Neural cell (in vitro differentiated cells): ENCODE results near the gene C1QTNF8. TPM values are rescaled to one million over a fixed set of nuclear protein-coding genes. Genes with fewer than 3 reads are reported as not detected.
"Not testable (repeated sequence)": the region's sequence is repeated elsewhere in the genome, so short reads cannot be mapped to it uniquely, and the experiment has no call there.

Experiments used
- H2AFZ ChIP-seq: fragments of 200-600, 300-800 bp; sonication (generic), shearing (Covaris generic); 2 replicates; pipeline ENCODE4 v1.6.0; 2014; ENCODE audit warnings: low read depth, mild to moderate bottlenecking, antibody characterized with exemption, low read length, moderate library complexity
- H3F3A ChIP-seq: fragments of 200-600 bp; shearing (Covaris generic); 2 replicates; pipeline ENCODE4 v1.6.1; 2016; ENCODE audit warnings: mild to moderate bottlenecking, moderate library complexity, mixed read lengths, antibody characterized with exemption, low read length; ENCODE audit not compliant: insufficient read depth, poor library complexity, severe bottlenecking
- H3K27ac ChIP-seq: fragments of 200-600, 300-800 bp; sonication (generic), shearing (Covaris generic); 2 replicates; pipeline ENCODE4 v1.5.1; 2014; ENCODE audit warnings: mild to moderate bottlenecking, low read length, moderate library complexity
- H3K27me3 ChIP-seq: fragments of 300-800, 200-600 bp; sonication (generic), shearing (Covaris generic); 2 replicates; pipeline ENCODE4 v1.6.0; 2014; ENCODE audit warnings: mild to moderate bottlenecking, low read depth, low read length, moderate library complexity; ENCODE audit not compliant: insufficient read depth
- H3K36me3 ChIP-seq: fragments of 300-800, 200-600 bp; sonication (generic), shearing (Covaris generic); 2 replicates; pipeline ENCODE4 v1.5.1; 2014; ENCODE audit warnings: mild to moderate bottlenecking, antibody characterized with exemption, low read length, moderate library complexity; ENCODE audit not compliant: insufficient read depth
- H3K4me2 ChIP-seq: fragments of 300-800, 200-600 bp; sonication (generic), shearing (Covaris generic); 2 replicates; pipeline ENCODE4 v1.6.0; 2014; ENCODE audit warnings: mild to moderate bottlenecking, low read length
- H3K4me3 ChIP-seq: fragments of 300-800, 200-600 bp; sonication (generic), shearing (Covaris generic); 2 replicates; pipeline ENCODE4 v1.5.1; 2014; ENCODE audit warnings: mild to moderate bottlenecking, low read length, moderate library complexity
- H3K79me2 ChIP-seq: fragments of 200-600 bp; shearing (Covaris generic); replicated peaks from 2 replicates; pipeline ENCODE4 v1.6.0; 2014; ENCODE audit warnings: mild to moderate bottlenecking, low read length, moderate library complexity; ENCODE audit not compliant: insufficient read depth
- H3K9ac ChIP-seq: fragments of 300-800, 200-600 bp; sonication (generic), shearing (Covaris generic); 2 replicates; pipeline ENCODE4 v1.6.1; 2016; ENCODE audit warnings: mild to moderate bottlenecking, low read length, mixed read lengths
- H3K9me2 ChIP-seq: fragments of 200-600 bp; shearing (Covaris generic); 2 replicates; pipeline ENCODE4 v1.6.1; 2016; ENCODE audit warnings: mild to moderate bottlenecking, low read length, mixed read lengths; ENCODE audit not compliant: insufficient read depth
- H3K9me3 ChIP-seq: fragments of 200-600, 300-800 bp; sonication (generic), shearing (Covaris generic); 2 replicates; pipeline ENCODE4 v1.6.1; 2016; ENCODE audit warnings: mild to moderate bottlenecking, mixed run types, low read length, moderate library complexity, mixed read lengths
- H4K20me1 ChIP-seq: fragments of 200-600 bp; shearing (Covaris generic); 2 replicates; pipeline ENCODE4 v1.6.1; 2016; ENCODE audit warnings: mild to moderate bottlenecking, mixed run types; ENCODE audit not compliant: insufficient read depth
- EP300 ChIP-seq: fragments of 450-650 bp; conservative IDR thresholded peaks from 2 replicates; pipeline ENCODE4 v1.6.1; 2014; ENCODE audit warnings: antibody characterized with exemption, mild to moderate bottlenecking, moderate library complexity; ENCODE audit not compliant: poor library complexity, severe bottlenecking
- EZH2 ChIP-seq: fragments of 200-600, 300-800 bp; shearing (Covaris generic), sonication (generic); IDR thresholded peaks from 2 replicates; pipeline ENCODE4 v1.6.1; 2014; ENCODE audit warnings: antibody characterized with exemption, low read length, borderline replicate concordance, mild to moderate bottlenecking; ENCODE audit not compliant: insufficient read depth, poor library complexity, severe bottlenecking
- MXI1 ChIP-seq: fragments of 450-650 bp; conservative IDR thresholded peaks from 2 replicates; pipeline ENCODE4 v1.6.1; 2014; ENCODE audit warnings: antibody characterized with exemption, mild to moderate bottlenecking; ENCODE audit not compliant: poor library complexity, severe bottlenecking
- POLR2AphosphoS5 ChIP-seq: IDR thresholded peaks from 2 replicates; pipeline ENCODE4 v1.6.1; 2012
- RAD21 ChIP-seq: fragments of 450-650 bp; conservative IDR thresholded peaks from 2 replicates; pipeline ENCODE4 v1.6.1; 2014; ENCODE audit warnings: antibody characterized with exemption, mild to moderate bottlenecking, moderate library complexity
- SMC3 ChIP-seq: fragments of 450-650 bp; conservative IDR thresholded peaks from 2 replicates; pipeline ENCODE4 v1.6.1; 2014; ENCODE audit warnings: antibody characterized with exemption, mild to moderate bottlenecking, moderate library complexity; ENCODE audit not compliant: poor library complexity
- TAF1 ChIP-seq: IDR thresholded peaks from 2 replicates; pipeline ENCODE4 v1.6.1; 2012; ENCODE audit warnings: low read depth
- polyA plus RNA-seq: library from polyadenylated mRNA; depleted of rRNA; stranded (reverse); fragments of >200 nt; gene quantifications from 2 replicates; pipeline ENCODE4 v1.2.3, GENCODE V29; 2014
- TF ChIP-seq, protein P1 (sequence below): IDR thresholded peaks from 2 replicates; pipeline ENCODE4 v1.6.1; 2012; ENCODE audit warnings: borderline replicate concordance
- TF ChIP-seq, protein P2 (sequence below): fragments of 450-650 bp; IDR thresholded peaks from 2 replicates; pipeline ENCODE4 v1.5.1; 2014; ENCODE audit warnings: antibody characterized with exemption, mild to moderate bottlenecking, moderate library complexity; ENCODE audit not compliant: poor library complexity, severe bottlenecking

Gene C1QTNF8
- polyA plus RNA-seq, 1 donor from 2014 or later, result 0.79 TPM

DNA sequence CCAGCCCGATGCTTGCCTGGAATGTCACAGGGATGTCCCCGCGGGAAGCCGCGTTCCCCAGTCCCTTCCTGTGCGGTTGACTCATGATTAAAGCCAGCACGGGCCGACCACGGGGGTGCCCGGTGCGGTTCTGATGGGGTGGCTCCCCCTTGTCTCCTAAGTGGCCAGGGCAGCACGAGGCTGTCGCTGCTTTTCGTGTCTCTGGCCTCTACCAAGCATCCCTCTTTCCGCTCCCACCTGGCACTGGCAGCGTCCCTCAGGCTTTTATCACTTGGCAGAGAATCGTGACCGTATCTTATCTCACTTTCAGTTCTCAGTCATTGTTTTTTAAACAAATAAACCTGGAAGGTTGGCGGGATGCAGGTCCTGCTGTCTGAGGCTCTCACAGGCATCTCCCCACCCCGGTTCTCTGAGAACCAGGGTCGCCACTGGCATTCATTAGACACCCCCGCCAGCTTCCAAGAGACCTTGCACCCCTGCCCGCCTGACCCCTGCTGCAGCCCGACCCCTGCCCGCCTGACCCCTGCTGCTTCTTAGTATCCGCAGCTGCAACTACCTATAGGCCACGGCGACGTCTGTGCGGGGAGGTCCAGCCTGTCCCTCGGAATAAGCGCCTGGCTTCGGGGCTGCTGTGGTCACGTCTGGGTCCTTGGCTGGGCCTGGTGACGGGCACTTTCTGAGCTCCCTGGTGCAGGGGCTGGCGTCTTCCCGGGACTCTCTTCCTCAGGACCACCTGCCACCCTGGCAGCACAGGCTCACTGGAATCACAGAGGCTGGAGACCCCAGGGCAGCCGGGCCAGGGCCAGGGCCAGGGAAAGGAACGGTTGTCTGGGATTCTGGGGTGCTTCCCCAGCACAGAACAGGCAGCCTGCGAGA, 7.5 kb downstream of the C1QTNF8 start:
- Histone ChIP-seq H3K4me2 (no peak overlapping the region), H3K79me2 (no peaks in the 10 kb centered on the region), H4K20me1 (no peaks in the 10 kb centered on the region), H3K9ac (no peak overlapping the region), H3K36me3 (no peaks in the 10 kb centered on the region), H3K9me3 (no peaks in the 10 kb centered on the region), H3F3A (no peaks in the 10 kb centered on the region), H3K9me2 (no peaks in the 10 kb centered on the region), H3K27ac (no peak overlapping the region), H2AFZ (no peak overlapping the region), H3K27me3 (no peaks in the 10 kb centered on the region), H3K4me3 (no peak overlapping the region)
- TF ChIP-seq EZH2 (no peak), MXI1 (no peak), EP300 (no peak), POLR2AphosphoS5 (no peak), TAF1 (no peak), SMC3 (no peak), RAD21 (no peak)
- TF ChIP-seq, protein P1, sequence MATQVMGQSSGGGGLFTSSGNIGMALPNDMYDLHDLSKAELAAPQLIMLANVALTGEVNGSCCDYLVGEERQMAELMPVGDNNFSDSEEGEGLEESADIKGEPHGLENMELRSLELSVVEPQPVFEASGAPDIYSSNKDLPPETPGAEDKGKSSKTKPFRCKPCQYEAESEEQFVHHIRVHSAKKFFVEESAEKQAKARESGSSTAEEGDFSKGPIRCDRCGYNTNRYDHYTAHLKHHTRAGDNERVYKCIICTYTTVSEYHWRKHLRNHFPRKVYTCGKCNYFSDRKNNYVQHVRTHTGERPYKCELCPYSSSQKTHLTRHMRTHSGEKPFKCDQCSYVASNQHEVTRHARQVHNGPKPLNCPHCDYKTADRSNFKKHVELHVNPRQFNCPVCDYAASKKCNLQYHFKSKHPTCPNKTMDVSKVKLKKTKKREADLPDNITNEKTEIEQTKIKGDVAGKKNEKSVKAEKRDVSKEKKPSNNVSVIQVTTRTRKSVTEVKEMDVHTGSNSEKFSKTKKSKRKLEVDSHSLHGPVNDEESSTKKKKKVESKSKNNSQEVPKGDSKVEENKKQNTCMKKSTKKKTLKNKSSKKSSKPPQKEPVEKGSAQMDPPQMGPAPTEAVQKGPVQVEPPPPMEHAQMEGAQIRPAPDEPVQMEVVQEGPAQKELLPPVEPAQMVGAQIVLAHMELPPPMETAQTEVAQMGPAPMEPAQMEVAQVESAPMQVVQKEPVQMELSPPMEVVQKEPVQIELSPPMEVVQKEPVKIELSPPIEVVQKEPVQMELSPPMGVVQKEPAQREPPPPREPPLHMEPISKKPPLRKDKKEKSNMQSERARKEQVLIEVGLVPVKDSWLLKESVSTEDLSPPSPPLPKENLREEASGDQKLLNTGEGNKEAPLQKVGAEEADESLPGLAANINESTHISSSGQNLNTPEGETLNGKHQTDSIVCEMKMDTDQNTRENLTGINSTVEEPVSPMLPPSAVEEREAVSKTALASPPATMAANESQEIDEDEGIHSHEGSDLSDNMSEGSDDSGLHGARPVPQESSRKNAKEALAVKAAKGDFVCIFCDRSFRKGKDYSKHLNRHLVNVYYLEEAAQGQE, result no peak
- TF ChIP-seq, protein P2, sequence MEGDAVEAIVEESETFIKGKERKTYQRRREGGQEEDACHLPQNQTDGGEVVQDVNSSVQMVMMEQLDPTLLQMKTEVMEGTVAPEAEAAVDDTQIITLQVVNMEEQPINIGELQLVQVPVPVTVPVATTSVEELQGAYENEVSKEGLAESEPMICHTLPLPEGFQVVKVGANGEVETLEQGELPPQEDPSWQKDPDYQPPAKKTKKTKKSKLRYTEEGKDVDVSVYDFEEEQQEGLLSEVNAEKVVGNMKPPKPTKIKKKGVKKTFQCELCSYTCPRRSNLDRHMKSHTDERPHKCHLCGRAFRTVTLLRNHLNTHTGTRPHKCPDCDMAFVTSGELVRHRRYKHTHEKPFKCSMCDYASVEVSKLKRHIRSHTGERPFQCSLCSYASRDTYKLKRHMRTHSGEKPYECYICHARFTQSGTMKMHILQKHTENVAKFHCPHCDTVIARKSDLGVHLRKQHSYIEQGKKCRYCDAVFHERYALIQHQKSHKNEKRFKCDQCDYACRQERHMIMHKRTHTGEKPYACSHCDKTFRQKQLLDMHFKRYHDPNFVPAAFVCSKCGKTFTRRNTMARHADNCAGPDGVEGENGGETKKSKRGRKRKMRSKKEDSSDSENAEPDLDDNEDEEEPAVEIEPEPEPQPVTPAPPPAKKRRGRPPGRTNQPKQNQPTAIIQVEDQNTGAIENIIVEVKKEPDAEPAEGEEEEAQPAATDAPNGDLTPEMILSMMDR, result no peak

DNA sequence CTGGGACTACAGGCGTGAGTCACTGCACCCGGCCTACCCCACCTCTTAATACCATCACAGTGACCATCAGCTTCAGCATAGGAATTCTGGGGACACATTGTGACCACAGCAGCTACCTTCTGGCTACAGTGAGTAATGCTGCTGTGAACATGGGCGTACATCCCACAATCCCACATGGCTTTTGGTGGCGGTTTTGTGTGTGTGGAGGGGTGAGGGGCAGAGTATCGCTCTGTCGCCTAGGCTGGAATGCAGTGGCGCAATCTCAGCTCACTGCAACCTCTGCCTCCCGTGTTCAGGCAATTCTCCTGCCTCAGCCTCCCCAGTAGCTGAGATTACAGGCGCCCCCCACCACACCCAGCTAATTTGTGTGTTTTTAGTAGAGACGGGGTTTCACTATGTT, 9.6 kb downstream of the C1QTNF8 start:
- not testable (repeated sequence) for H3F3A ChIP-seq, H3K4me3 ChIP-seq, H2AFZ ChIP-seq, H3K9me2 ChIP-seq, H3K9ac ChIP-seq, H3K9me3 ChIP-seq, H4K20me1 ChIP-seq, H3K27ac ChIP-seq, H3K4me2 ChIP-seq, H3K79me2 ChIP-seq, H3K27me3 ChIP-seq, H3K36me3 ChIP-seq
